CD4-positive, alpha-beta T cell treated with Interleukin-4 for 1 hour (primary cell): Measurements from ENCODE around the gene SUN1.
"Not testable (repeated sequence)": the region's sequence is repeated elsewhere in the genome, so short reads cannot be mapped to it uniquely, and the experiment has no call there.

Experiments
- DNase-seq, 2 donors: peaks; one replicate each; pipeline ENCODE4 v3.0.0-alpha.2; 2020 to 2022

SUN1 gene

DNA sequence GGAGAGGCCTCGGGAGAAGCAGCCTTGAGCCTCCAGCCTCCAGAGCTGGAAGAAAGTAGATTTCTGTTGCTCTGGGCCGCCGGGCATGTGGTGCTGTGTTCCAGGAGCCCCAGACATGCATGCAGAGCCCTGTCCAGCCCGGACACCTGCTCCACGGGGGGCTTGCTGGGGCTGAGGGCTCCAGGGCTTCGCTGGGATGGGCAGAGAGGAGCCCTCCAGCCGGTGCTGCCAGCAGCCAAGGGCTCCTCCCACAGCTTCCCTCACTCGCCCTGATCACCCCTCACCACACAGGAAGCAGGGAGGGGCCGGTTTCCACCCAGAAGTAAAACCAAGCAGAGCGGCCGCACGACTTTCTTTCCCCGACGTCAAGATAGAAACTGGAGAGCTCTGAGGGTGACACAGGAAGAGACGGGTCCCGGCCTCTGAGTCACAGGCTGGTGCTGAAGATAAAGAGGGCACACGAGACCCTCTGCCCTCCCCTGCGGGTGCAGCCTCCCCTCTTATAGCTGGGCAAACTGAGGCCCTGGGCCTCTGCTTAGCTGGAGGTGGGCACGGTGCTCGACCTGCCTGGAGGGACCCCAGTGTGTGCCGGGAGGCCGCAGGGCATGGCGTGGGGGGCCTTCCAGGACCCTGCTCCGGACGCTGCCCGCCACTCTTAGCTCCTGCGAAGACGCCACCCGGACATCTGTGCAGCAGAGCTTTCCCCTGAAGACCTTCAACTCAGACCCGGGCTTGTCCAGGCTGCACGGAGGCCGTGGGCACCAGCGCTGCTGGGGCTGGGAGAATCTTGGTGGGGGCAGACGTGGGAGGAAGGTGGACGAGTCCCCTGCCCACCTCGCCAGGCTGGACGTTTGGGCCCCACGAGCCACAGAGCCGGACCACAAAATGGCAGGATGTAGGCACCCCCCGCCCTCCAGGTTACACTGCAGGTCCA, 91.1 kb downstream of the SUN1 start:
- peak; percentile 91 to 92 for DNase-seq

- not testable (repeated sequence) for DNase-seq
Measured at GRCh38 chr7:924042-924441, 91.8 kb downstream of the SUN1 start.
